CD4-positive, alpha-beta T cell treated with Interleukin-15 for 4 hours (primary cell): Measurements from ENCODE around the gene GNAZ.

Source experiments
- DNase-seq: peaks from one replicate; pipeline ENCODE4 v3.0.0-alpha.2; 2020; ENCODE audit warnings: low spot score

Gene GNAZ

DNA sequence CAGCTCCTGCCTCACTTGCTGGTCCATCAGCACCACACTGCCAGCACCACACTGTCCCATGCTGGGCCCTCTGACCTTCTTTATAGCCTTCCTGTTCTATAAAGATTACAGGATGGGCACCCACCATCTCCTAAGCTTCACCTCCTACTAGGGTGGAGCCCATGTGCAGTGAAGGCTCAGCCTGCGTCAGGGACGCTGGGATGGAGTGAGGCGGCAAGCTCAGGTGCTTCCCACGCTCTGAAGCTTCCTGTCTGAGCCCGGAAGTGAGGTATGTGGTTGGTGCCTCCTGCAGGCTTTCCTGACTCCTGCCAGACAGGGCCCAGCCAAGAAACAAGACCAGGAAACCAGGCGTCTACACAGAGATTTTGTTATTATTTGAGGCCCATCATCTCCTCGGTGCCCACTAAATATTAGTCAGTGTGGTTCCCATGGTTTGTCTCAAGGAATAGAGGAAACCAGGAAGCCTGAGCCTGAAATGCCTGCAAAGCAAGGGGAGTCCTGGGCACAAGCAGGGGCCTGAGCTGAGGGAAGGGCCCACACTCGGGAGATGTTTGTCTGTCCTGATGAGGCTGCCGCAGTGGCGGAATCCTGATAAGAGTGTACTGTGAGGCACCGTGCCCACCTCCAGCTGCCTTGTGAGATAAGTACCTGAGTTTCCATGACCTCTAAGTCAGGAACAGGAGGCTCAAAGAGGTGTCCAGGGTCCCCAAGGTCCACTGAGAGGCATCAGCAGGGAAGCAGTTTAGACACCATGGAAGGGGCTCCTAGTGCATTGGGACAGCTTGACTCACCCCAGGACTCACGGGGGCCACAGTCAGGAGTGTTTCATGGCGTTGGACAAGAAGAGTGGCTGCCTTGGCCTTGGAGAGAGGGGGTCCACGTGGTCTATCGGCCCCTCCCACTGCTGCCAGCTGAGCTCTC lies 49.4 kb downstream of the GNAZ start:
- peak; percentile 54 for DNase-seq

- no peak for DNase-seq
These were observed 50.1 kb downstream of the GNAZ start for GRCh38 chr22:23120415-23120899.

GRCh38 chr22:23121000-23121421 lies 50.7 kb downstream of the GNAZ start:
- DNase-seq: no peak

GRCh38 chr22:23121424-23121823 lies 51.1 kb downstream of the GNAZ start:
- no peak for DNase-seq

DNA sequence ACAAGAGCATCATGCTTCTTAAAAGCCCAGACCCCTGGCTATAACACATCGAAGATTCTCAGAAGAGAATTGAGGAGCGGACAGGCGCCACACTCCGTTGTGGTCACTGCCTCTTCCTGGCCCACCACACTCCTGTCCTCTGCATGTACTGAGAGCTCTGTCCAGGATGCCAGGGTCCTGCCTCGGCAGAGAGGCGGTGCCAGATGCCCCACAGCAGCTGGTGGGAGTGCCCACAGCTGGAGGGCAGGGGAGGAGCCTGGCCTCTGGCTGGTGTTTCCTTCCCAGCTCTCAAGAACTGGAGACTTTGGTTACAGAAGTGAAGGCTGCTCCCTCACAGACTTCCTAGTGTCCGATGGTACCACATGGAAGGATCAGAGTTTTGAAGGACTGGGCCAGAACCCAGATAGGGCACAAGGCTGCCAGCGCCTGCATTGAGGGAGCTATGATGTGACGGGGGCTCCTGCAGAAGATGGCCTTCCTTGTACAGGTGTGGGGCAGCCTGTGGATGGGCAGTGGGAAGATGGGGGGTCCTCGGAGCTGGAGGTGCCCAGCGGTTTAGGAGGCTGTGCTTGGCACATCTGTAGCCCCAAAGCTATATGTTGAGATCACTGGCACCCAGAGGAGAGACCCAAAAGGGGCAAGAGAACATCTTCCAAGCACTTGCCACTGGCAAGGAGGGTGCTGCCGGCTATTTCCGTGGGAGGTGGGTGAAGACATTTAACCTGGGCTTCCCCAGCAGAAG lies 52.1 kb downstream of the GNAZ start:
- DNase-seq: no peak

GRCh38 chr22:23122992-23123803 lies 52.9 kb downstream of the GNAZ start:
- no peak for DNase-seq

DNA sequence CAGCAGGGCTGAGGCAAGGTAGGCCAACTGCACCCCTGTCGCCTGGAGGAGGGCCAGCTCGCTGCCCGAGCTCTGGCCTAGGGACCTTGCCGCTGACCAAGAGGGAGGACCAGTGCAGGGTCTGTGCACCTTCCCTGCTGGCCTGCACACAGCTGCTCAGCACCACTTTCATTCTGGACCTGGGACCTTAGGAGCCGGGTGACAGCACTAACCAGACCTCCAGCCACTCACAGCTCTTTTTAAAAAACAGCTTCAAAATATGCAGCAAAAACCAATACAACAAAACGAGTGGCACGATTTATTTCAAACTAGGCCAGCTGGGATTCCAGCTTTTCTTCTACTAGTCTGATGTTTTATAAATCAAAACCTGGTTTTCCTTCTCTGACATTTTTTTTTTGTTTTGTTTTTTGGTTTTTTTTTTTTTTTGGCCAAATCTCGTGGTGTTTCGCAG lies 53.5 kb downstream of the GNAZ start:
- no peak for DNase-seq

DNA sequence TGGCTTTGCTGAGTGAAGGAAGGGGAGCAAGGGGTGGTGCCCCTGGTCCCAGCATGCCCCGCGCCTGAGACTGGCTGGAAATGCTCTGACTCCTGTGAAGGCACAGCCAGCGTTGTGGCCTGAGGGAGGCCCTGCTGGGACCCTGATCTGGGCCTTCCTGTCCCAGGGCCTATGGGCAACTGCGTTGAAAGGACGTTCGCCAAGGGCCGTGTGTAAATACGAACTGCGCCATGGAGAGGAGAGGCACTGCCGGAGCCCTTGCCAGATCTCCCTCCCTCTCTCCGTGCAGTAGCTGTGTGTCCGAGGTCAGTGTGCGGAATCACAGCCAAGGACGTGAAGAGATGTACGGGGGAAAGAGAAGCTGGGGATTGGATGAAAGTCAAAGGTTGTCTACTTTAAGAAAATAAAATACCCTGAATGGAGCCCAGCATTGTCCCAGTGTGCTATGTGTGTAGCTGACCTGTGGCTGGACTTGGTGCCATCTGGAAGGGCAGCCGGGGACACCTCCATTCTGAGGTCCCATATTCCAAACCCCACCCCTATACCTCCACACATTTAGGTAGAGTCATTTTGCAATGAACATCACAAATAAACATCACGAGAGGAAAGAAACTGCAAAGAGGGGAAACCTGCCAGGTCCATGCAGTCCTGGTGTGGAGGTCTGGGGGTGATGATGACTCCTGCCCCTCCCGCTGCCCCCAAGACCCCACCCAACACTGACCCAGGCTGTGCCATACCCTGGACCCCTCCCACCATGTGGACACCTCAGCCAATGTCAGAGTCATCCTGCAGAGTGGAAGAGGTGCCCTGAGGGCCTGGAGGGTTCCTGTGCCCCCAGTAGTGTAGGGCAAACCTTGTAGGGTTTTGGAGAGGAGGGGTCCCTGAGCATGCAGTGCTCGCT lies 54.5 kb downstream of the GNAZ start:
- DNase-seq: no peak

GRCh38 chr22:23125512-23126103 lies 55.3 kb downstream of the GNAZ start:
- DNase-seq: no peak

DNA sequence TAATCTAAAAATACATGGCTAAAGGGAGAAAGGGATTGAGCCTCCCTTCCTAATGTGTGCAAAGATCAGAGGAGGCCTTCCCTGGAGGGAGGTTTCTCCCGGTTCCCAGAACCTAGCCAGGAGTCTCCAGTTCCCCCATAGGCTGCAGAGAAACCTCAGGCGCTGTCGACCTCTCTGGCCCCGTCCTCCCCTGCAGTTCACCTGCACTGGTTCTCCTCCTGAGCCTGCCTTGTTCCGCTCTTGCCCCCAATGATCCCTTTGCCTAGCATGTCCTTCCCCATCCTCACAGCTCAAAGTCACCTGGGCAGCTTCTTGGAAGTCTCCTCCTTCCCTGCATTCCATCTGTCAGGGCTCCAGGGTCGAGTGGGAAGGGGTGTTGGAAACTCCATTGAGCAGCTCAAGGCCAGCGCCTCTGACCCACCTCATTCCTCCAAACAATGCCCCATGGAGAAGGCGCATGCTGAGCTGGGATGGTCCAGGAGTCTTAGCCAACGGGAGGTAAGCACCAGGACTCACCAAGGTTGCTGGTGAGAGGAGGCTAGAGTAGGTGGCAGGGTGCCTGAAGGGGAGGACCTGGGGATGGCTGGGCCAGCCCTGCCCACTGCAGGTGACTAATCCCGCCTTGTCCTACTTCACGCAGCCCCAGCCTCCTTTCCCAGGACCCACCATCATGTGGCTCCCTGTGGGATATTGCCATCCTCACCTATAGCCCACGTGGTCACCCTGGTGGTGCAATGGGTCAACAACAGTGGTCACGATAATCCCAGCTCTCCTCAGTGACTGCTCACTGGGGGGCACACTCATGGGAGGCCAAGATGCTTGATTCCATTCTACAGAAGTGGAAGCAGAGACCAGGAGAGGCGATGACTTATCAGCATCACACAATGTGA lies 56.1 kb downstream of the GNAZ start:
- no peak for DNase-seq

DNA sequence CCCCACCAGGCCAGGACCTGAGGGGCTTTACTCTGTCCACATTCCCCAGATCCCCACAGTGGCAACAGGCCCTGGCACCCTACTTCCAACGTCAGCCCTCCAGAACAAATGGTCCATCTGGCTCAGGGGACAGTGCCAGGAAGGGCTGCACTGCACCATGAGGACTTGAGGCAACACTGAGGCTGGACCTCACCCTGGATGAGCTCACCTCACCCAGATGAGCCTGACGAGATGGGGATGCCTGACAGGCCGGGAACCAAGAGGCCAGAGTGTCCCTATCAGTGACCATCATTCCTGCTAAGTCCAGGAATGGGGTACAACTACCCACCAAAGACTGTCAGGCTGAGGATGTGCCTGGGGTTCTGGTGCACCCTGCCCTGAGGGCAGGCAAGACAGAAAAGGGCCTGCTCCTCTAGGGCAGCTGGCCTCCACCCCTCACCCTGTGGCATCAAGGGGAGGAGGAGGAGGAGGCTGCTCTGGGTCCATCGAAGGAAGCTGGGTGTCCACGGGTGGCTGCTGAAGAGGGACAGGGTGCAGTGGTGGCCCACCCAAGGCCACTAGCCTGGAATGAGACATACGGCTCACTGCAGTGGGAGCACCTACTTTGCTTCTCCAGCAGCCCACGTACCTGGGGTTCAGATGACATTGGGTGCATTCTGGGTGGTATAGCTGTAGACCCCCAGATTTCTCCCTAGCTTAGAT lies 56.9 kb downstream of the GNAZ start:
- DNase-seq: no peak

- DNase-seq: no peak
These were observed 57.5 kb downstream of the GNAZ start for GRCh38 chr22:23127788-23128187.

- DNase-seq: peak; percentile 78
These were observed 58.2 kb downstream of the GNAZ start for GRCh38 chr22:23128269-23129108.

DNA sequence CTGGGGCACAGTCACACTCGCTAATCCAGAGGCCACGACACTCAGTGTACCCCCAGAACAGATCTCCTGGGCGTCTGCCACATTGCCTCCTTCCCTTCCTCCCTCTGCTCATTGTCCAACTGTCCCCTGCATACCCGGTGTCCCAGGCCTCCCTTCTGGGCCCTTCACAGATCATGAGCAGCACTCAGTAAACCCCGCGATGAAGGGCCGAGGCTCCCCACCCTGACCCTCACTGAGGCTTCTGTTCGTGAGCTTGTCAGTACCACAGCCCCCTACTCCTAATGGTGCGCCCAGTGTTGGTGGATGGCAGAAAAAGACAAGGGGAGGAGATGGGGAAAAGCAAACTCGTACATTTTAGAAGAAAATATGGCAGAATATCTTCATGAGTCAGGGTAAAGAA lies 58.8 kb downstream of the GNAZ start:
- DNase-seq: no peak

- no peak for DNase-seq
These were observed 60.4 kb downstream of the GNAZ start for GRCh38 chr22:23130697-23131096.

DNA sequence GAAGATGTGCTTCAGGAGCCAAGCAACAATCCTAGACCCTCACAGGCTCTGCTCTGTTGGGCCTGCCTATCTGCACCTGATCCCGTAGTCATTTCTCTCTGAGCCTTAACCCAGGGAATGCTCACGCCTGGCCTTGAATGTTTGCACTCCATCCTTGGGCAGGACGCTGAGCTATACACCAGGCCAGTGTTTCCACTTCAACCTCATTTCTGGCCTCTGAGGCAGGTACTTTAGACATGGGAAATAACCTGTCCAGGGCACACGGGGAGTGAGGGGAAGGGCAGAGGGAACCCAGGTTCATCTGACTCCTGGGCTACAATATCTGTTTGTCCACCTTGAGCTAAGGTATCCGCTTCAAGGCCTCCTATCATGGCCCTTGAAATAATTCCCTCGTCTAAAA lies 61.6 kb downstream of the GNAZ start:
- DNase-seq: no peak

DNA sequence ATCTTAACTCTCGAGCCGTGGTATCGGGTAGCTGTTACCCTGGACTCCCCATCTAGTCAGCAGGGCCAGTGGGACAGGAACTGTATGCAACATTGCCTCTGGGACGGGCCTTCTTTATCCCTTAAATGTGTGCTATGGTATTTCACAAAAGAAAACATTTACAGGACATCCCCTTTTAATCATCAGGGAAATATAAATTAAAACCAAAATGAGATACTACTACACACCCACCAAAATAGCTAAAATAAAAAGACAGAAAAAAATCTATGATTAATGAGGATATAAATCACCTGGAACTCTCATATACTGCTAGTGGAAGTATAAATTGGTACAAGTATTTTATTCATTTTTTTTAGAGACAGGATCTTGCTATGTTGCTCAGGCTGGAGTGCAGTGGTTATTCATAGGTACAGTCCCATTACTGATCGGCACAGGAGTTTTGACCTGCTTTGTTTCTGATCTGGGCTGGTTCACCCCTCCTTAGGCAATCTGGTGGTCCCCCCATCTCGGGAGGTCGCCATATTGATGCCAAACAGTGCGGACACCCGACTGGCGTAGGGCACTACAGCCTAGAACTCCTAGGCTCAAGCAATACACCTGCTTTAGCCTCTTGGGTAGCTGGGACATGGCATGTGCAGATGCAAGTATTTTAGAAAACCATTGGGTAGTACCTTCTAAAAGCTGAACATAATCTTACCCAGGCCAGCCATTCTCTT lies 62.2 kb downstream of the GNAZ start:
- DNase-seq: no peak
